ENCODE results near the gene CTIF.
A peak's percentile ranks its signal among the peaks of the same experiment; 100 is the strongest.
"Not testable (repeated sequence)": the region's sequence is repeated elsewhere in the genome, so short reads cannot be mapped to it uniquely, and the experiment has no call there.

CTIF gene

GRCh38 chr18:48711651-48712486 lies 173.0 kb downstream of the CTIF start:
- no peak overlapping the region for H3K9ac ChIP-seq (ENCODE audit: low read depth in 1 of 2, low read length in 2 of 2)
- H3K9me3 ChIP-seq (ENCODE audit: control insufficient read depth in 1 of 2, low read length in 2 of 2) = no peaks in the 10 kb centered on the region
- peaks cover 17 to 18% of the 10 kb centered on the region in 2 donors for H3K4me1 ChIP-seq (ENCODE audit: control insufficient read depth in 1 of 2, insufficient read depth in 2 of 2, low read length in 2 of 2)
- H3K27me3 ChIP-seq (ENCODE audit: control insufficient read depth in 1 of 2, insufficient read depth in 2 of 2, low read length in 2 of 2) = no peaks in the 10 kb centered on the region
- H3K27ac ChIP-seq (ENCODE audit: low read depth, low read length) = no peak overlapping the region
- H3K4me3 ChIP-seq (ENCODE audit: low read depth in 1 of 2, low read length in 2 of 2) = no peak overlapping the region
- H3K36me3 ChIP-seq (ENCODE audit: control insufficient read depth in 1 of 2, insufficient read depth in 2 of 2, low read length in 2 of 2) = no peaks in the 10 kb centered on the region

GRCh38 chr18:48713309-48713708 lies 174.5 kb downstream of the CTIF start:
- Histone ChIP-seq H3K4me1 (ENCODE audit: control insufficient read depth in 1 of 2, insufficient read depth in 2 of 2, low read length in 2 of 2) (peaks cover 17 to 18% of the 10 kb centered on the region in 2 donors), H3K27me3 (ENCODE audit: control insufficient read depth in 1 of 2, insufficient read depth in 2 of 2, low read length in 2 of 2) (no peaks in the 10 kb centered on the region), H3K27ac (ENCODE audit: low read depth, low read length) (no peak overlapping the region), H3K9me3 (ENCODE audit: control insufficient read depth in 1 of 2, low read length in 2 of 2) (no peaks in the 10 kb centered on the region), H3K4me3 (ENCODE audit: low read depth in 1 of 2, low read length in 2 of 2) (no peak overlapping the region), H3K9ac (ENCODE audit: low read depth in 1 of 2, low read length in 2 of 2) (no peak overlapping the region), H3K36me3 (ENCODE audit: control insufficient read depth in 1 of 2, insufficient read depth in 2 of 2, low read length in 2 of 2) (no peaks in the 10 kb centered on the region)

DNA sequence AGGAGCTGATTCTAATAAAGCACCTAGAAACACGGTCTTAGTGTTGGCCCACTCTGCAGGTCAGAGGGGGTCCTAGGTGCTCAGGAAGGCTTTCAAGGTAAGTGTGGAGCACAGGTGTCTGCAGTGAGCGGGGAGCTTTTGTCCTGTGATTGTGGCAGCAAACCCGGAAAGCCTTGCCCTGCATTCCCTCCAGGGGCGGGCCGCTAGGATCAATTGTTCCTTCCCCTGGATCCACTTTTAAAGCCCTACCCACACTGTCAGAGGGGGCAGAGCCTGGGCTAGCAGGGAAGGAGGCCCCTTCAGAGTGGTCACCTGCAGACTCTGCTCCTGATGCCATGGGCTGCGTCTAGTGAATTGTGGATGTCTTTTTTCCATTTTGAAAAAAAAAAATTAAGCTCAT lies 176.0 kb downstream of the CTIF start:
- Histone ChIP-seq H3K36me3 (ENCODE audit: control insufficient read depth in 1 of 2, insufficient read depth in 2 of 2, low read length in 2 of 2) (no peaks in the 10 kb centered on the region), H3K9me3 (ENCODE audit: control insufficient read depth in 1 of 2, low read length in 2 of 2) (no peaks in the 10 kb centered on the region), H3K4me1 (ENCODE audit: control insufficient read depth in 1 of 2, insufficient read depth in 2 of 2, low read length in 2 of 2) (peaks cover 17 to 18% of the 10 kb centered on the region in 2 donors), H3K4me3 (ENCODE audit: low read depth in 1 of 2, low read length in 2 of 2) (no peak overlapping the region), H3K27ac (ENCODE audit: low read depth, low read length) (no peak overlapping the region), H3K9ac (ENCODE audit: low read depth in 1 of 2, low read length in 2 of 2) (no peak overlapping the region), H3K27me3 (ENCODE audit: control insufficient read depth in 1 of 2, insufficient read depth in 2 of 2, low read length in 2 of 2) (no peaks in the 10 kb centered on the region)

DNA sequence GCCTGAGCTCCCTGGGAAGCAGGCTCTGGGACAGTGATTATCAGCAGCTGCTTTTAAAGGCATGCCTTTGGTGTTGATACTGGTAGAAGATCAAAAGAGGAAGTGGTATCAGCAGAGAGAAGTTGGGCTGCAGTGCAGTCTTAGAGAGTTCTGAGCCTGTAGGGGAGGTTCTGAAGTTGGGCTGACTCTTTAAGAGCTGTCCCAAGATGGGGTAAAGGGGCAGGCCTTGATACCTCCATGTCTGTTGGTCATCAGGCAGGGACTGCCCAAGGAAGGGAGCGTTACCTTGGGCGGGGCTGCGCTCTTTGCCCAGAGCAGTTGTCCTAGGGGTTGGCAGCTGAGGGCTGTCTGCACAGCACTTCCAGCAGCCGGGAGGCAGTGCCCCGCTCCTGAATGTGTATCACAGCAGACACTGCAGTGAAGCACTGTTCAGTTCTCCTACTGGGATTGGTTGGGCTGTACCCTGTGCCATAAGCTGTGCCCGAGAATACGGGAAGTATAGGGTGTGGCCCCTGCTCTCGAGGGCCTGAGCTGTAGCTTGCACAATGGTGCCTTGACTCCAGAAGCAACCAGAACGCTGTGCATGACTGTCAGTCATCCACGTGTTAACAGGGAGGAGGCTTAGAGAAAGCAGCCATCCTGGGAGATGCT lies 177.0 kb downstream of the CTIF start:
- Histone ChIP-seq H3K9ac (ENCODE audit: low read depth in 1 of 2, low read length in 2 of 2) (no peak overlapping the region), H3K27me3 (ENCODE audit: control insufficient read depth in 1 of 2, insufficient read depth in 2 of 2, low read length in 2 of 2) (no peaks in the 10 kb centered on the region), H3K9me3 (ENCODE audit: control insufficient read depth in 1 of 2, low read length in 2 of 2) (no peaks in the 10 kb centered on the region), H3K4me3 (ENCODE audit: low read depth in 1 of 2, low read length in 2 of 2) (peak overlapping the region in 1 of 2 donors; percentile 1), H3K27ac (ENCODE audit: low read depth, low read length) (no peak overlapping the region), H3K4me1 (ENCODE audit: control insufficient read depth in 1 of 2, insufficient read depth in 2 of 2, low read length in 2 of 2) (peaks cover 17 to 18% of the 10 kb centered on the region in 2 donors), H3K36me3 (ENCODE audit: control insufficient read depth in 1 of 2, insufficient read depth in 2 of 2, low read length in 2 of 2) (no peaks in the 10 kb centered on the region)

DNA sequence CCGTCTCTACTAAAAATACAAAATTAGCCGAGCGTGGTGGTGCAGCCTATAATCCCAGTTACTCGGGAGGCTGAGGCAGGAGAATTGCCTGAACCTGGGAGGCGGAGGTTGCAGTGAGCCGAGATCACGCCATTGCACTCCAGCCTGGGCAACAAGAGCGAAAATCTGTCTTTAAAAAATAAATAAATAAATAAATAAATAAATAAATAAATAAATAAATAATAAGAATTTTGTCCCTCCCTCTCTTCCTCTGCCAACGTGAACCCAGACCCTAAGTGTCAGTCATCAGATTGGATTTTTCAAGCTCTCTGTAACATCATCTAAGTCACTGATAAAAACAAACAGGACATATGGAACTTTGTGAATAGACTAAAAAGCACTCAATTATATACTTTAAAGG lies 178.4 kb downstream of the CTIF start:
- not testable (repeated sequence) for H3K27me3 ChIP-seq (ENCODE audit: control insufficient read depth in 1 of 2, insufficient read depth in 2 of 2, low read length in 2 of 2); H3K27ac ChIP-seq (ENCODE audit: low read depth, low read length); H3K9me3 ChIP-seq (ENCODE audit: control insufficient read depth in 1 of 2, low read length in 2 of 2); H3K9ac ChIP-seq (ENCODE audit: low read depth in 1 of 2, low read length in 2 of 2); H3K36me3 ChIP-seq (ENCODE audit: control insufficient read depth in 1 of 2, insufficient read depth in 2 of 2, low read length in 2 of 2); H3K4me3 ChIP-seq (ENCODE audit: low read depth in 1 of 2, low read length in 2 of 2)
- peaks cover 17 to 18% of the 10 kb centered on the region in 2 donors for H3K4me1 ChIP-seq (ENCODE audit: control insufficient read depth in 1 of 2, insufficient read depth in 2 of 2, low read length in 2 of 2)

GRCh38 chr18:48718251-48718959 lies 179.6 kb downstream of the CTIF start:
- Histone ChIP-seq H3K4me3 (ENCODE audit: low read depth in 1 of 2, low read length in 2 of 2) (no peak overlapping the region), H3K9ac (ENCODE audit: low read depth in 1 of 2, low read length in 2 of 2) (no peak overlapping the region), H3K27ac (ENCODE audit: low read depth, low read length) (no peak overlapping the region), H3K27me3 (ENCODE audit: control insufficient read depth in 1 of 2, insufficient read depth in 2 of 2, low read length in 2 of 2) (no peaks in the 10 kb centered on the region), H3K36me3 (ENCODE audit: control insufficient read depth in 1 of 2, insufficient read depth in 2 of 2, low read length in 2 of 2) (no peaks in the 10 kb centered on the region), H3K4me1 (ENCODE audit: control insufficient read depth in 1 of 2, insufficient read depth in 2 of 2, low read length in 2 of 2) (peaks cover 17 to 18% of the 10 kb centered on the region in 2 donors), H3K9me3 (ENCODE audit: control insufficient read depth in 1 of 2, low read length in 2 of 2) (no peaks in the 10 kb centered on the region)

DNA sequence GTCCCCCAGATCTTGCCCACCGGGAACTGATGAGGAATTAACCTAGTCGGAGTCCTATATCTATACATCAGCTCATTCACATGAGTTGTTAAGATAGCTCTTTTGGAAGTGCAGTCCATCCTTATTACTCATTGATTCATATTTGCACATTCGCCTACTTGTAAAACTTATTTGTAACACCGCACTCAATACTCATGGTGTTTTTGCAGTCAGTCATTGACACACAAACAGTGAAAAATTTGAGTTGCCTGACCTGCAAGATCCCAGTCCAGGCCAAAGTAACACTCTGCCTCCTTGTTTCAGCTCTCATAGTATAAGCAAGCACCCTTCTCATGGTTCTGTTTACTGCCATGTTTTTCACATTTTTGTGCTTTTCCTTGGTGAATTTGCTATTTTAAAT lies 180.6 kb downstream of the CTIF start:
- Histone ChIP-seq H3K27me3 (ENCODE audit: control insufficient read depth in 1 of 2, insufficient read depth in 2 of 2, low read length in 2 of 2) (no peaks in the 10 kb centered on the region), H3K9me3 (ENCODE audit: control insufficient read depth in 1 of 2, low read length in 2 of 2) (no peaks in the 10 kb centered on the region), H3K36me3 (ENCODE audit: control insufficient read depth in 1 of 2, insufficient read depth in 2 of 2, low read length in 2 of 2) (no peaks in the 10 kb centered on the region), H3K9ac (ENCODE audit: low read depth in 1 of 2, low read length in 2 of 2) (no peak overlapping the region), H3K4me3 (ENCODE audit: low read depth in 1 of 2, low read length in 2 of 2) (no peak overlapping the region), H3K27ac (ENCODE audit: low read depth, low read length) (no peak overlapping the region), H3K4me1 (ENCODE audit: control insufficient read depth in 1 of 2, insufficient read depth in 2 of 2, low read length in 2 of 2) (peaks cover 17 to 18% of the 10 kb centered on the region in 2 donors)

- no peak overlapping the region for H3K27ac ChIP-seq (ENCODE audit: low read depth, low read length)
- H3K9ac ChIP-seq (ENCODE audit: low read depth in 1 of 2, low read length in 2 of 2) = no peak overlapping the region
- no peaks in the 10 kb centered on the region for H3K27me3 ChIP-seq (ENCODE audit: control insufficient read depth in 1 of 2, insufficient read depth in 2 of 2, low read length in 2 of 2)
- H3K4me3 ChIP-seq (ENCODE audit: low read depth in 1 of 2, low read length in 2 of 2) = no peak overlapping the region
- no peaks in the 10 kb centered on the region for H3K9me3 ChIP-seq (ENCODE audit: control insufficient read depth in 1 of 2, low read length in 2 of 2)
- H3K36me3 ChIP-seq (ENCODE audit: control insufficient read depth in 1 of 2, insufficient read depth in 2 of 2, low read length in 2 of 2) = no peaks in the 10 kb centered on the region
- peaks cover 12 to 13% of the 10 kb centered on the region in 2 donors for H3K4me1 ChIP-seq (ENCODE audit: control insufficient read depth in 1 of 2, insufficient read depth in 2 of 2, low read length in 2 of 2)
Measured at GRCh38 chr18:48719974-48720654, 181.3 kb downstream of the CTIF start.

DNA sequence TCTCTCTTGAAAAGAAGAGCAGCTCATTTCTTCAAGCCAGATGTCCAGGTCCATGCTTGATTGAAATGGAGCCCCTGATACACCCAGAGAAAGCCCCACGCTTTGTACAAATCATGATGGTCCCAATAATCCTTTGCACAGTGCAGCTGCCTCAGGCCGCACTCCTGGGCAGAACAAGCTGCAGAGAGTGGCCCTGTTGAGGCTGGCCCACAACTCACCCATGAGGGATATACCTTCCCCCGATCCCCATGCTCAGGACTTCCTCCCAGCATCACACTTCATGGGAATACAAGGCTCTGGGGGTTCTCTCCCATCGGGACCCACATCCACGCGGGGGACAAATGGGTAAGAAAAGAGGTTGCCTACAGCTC lies 181.8 kb downstream of the CTIF start:
- Histone ChIP-seq H3K36me3 (ENCODE audit: control insufficient read depth in 1 of 2, insufficient read depth in 2 of 2, low read length in 2 of 2) (no peaks in the 10 kb centered on the region), H3K9me3 (ENCODE audit: control insufficient read depth in 1 of 2, low read length in 2 of 2) (no peaks in the 10 kb centered on the region), H3K4me1 (ENCODE audit: control insufficient read depth in 1 of 2, insufficient read depth in 2 of 2, low read length in 2 of 2) (peaks cover 7 to 8% of the 10 kb centered on the region in 2 donors), H3K9ac (ENCODE audit: low read depth in 1 of 2, low read length in 2 of 2) (no peak overlapping the region), H3K27ac (ENCODE audit: low read depth, low read length) (no peak overlapping the region), H3K27me3 (ENCODE audit: control insufficient read depth in 1 of 2, insufficient read depth in 2 of 2, low read length in 2 of 2) (no peaks in the 10 kb centered on the region), H3K4me3 (ENCODE audit: low read depth in 1 of 2, low read length in 2 of 2) (no peak overlapping the region)

DNA sequence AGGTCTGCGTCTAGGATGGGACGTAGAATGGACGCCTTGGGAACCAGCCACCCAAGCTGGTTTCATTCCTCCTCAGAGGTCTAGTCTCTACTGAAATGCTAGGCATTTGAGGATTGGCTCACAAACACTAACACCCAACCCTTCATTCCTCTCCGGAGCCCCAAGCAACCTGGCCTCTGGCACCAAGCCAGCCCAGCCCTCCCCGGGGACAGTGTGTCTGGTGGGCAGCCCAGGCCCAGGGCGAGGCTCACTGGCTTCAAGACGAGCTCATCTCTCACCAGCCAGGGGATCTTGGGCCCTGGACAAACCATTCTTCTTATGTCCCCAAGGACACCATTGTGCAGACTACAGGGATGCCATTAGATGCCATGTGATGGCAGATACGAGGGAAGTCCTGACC lies 182.5 kb downstream of the CTIF start:
- Histone ChIP-seq H3K9ac (ENCODE audit: low read depth in 1 of 2, low read length in 2 of 2) (no peak overlapping the region), H3K27me3 (ENCODE audit: control insufficient read depth in 1 of 2, insufficient read depth in 2 of 2, low read length in 2 of 2) (no peaks in the 10 kb centered on the region), H3K27ac (ENCODE audit: low read depth, low read length) (no peak overlapping the region), H3K4me3 (ENCODE audit: low read depth in 1 of 2, low read length in 2 of 2) (no peak overlapping the region), H3K4me1 (ENCODE audit: control insufficient read depth in 1 of 2, insufficient read depth in 2 of 2, low read length in 2 of 2) (peaks cover under 1% of the 10 kb centered on the region in 2 donors), H3K36me3 (ENCODE audit: control insufficient read depth in 1 of 2, insufficient read depth in 2 of 2, low read length in 2 of 2) (no peaks in the 10 kb centered on the region), H3K9me3 (ENCODE audit: control insufficient read depth in 1 of 2, low read length in 2 of 2) (no peaks in the 10 kb centered on the region)
